Gastroesophageal sphincter (tissue), 4 donors: ENCODE results near the gene PTPRS. TPM values are rescaled to one million over a fixed set of nuclear protein-coding genes. Genes with fewer than 3 reads are reported as not detected.

ENCODE experiments used
- ATAC-seq: fragments of 150-250 bp; one replicate; pipeline ENCODE4 v1.9.1; 2016; ENCODE audit warnings: mild to moderate bottlenecking, moderate library complexity
- H3K27ac ChIP-seq, 4 donors: fragments of 200-600 bp; sonication (generic) in 3 of 4; 1 replicate in 3 of 4; 2 replicates in 1 of 4; pipeline ENCODE4 v1.5.1; 2016 to 2019
- H3K27me3 ChIP-seq: fragments of 200-600 bp; sonication (generic); one replicate; pipeline ENCODE4 v1.5.1; 2019
- H3K36me3 ChIP-seq, 2 donors: fragments of 200-600 bp; sonication (generic); one replicate each; pipeline ENCODE4 v1.5.1; 2019; ENCODE audit warnings: control low read depth in 1 of 2
- H3K4me1 ChIP-seq, 3 donors: fragments of 200-600 bp; sonication (generic); 1 replicate in 2 of 3; 2 replicates in 1 of 3; pipeline ENCODE4 v1.5.1; 2016 to 2019; ENCODE audit warnings: control low read depth in 2 of 3
- H3K4me3 ChIP-seq, 2 donors: fragments of 200-600 bp; sonication (generic); one replicate each; pipeline ENCODE4 v1.5.1; 2019; ENCODE audit warnings: mild to moderate bottlenecking in 1 of 2, moderate library complexity in 1 of 2
- H3K9me3 ChIP-seq, 3 donors: fragments of 200-600 bp; sonication (generic); one replicate each; pipeline ENCODE4 v1.5.1; 2017 to 2019; ENCODE audit warnings: control low read depth in 2 of 3
- CTCF ChIP-seq, 4 experiments: fragments of 200-600 bp in 2 of 4; fragments of 450-650 bp in 2 of 4; sonication (generic) in 1 of 4; IDR thresholded peaks; one replicate each; pipeline ENCODE4 v1.5.1; 2017 to 2019; ENCODE audit warnings: antibody characterized with exemption in 4 of 4, mild to moderate bottlenecking in 2 of 4, moderate library complexity in 2 of 4
- EP300 ChIP-seq: sonication (generic); formaldehyde crosslinking; IDR thresholded peaks from one replicate; pipeline ENCODE4 v1.6.1; 2017; ENCODE audit warnings: antibody characterized with exemption, mild to moderate bottlenecking
- POLR2A ChIP-seq, 2 donors: fragments of 450-650 bp; IDR thresholded peaks; one replicate each; pipeline ENCODE4 v1.6.1; 2017; ENCODE audit warnings: antibody characterized with exemption in 2 of 2, mild to moderate bottlenecking in 2 of 2, moderate library complexity in 1 of 2
- POLR2AphosphoS5 ChIP-seq: sonication (generic); formaldehyde crosslinking; IDR thresholded peaks from one replicate; pipeline ENCODE4 v1.6.1; 2017; ENCODE audit warnings: antibody characterized with exemption
- WGBS, 2 donors: methylation state at CpG; one replicate each; pipeline ENCODE4 v1.1.5; 2018; ENCODE audit warnings: low coverage in 1 of 2; 5-methylcytosine and 5-hydroxymethylcytosine counted together
- total RNA-seq, 4 donors: library from RNA; depleted of rRNA; stranded (reverse); fragments of >200 nt; gene quantifications; one replicate each; pipeline ENCODE4 v1.1.0, GENCODE V29; 2016

PTPRS gene
- total RNA-seq, 4 donors from 2014 or later, result 142 to 244 (median 223) TPM

GRCh38 chr19:5335593-5335992 lies 5.0 kb downstream of the PTPRS start:
- WGBS, 2 donors, result 66 to 80% methylated on average over 9 to 15 of the region's 15 CpGs

GRCh38 chr19:5334824-5335500 lies 5.7 kb downstream of the PTPRS start:
- H3K9me3 ChIP-seq, result no peaks in the 10 kb centered on the region
- peaks cover 4 to 18% (median 13%) of the 10 kb centered on the region in 3 donors for H3K4me1 ChIP-seq
- no peak for ATAC-seq
- H3K27ac ChIP-seq, result no peak overlapping the region
- H3K36me3 ChIP-seq, result no peaks in the 10 kb centered on the region
- no peak for TF ChIP-seq EP300
- no peak for TF ChIP-seq POLR2A (IDR thresholded peaks at IDR 0.05)
- no peak for TF ChIP-seq CTCF (IDR thresholded peaks at IDR 0.05)
- no peak for TF ChIP-seq POLR2AphosphoS5
- no peak overlapping the region for H3K4me3 ChIP-seq
- WGBS, 2 donors, result 84 to 92% methylated on average over 14 of the region's 32 CpGs
- H3K27me3 ChIP-seq, result peaks cover 59% of the 10 kb centered on the region

More at GRCh38 chr19:5335593-5335992, 5.0 kb downstream of the PTPRS start:
- Histone ChIP-seq H3K4me1 (peaks cover 4 to 24% (median 13%) of the 10 kb centered on the region in 3 donors), H3K4me3 (no peak overlapping the region), H3K9me3 (no peaks in the 10 kb centered on the region), H3K27me3 (peaks cover 65% of the 10 kb centered on the region), H3K27ac (no peak overlapping the region), H3K36me3 (no peaks in the 10 kb centered on the region)
- no peak for TF ChIP-seq POLR2AphosphoS5
- no peak for TF ChIP-seq CTCF (IDR thresholded peaks at IDR 0.05)
- no peak for TF ChIP-seq EP300
- TF ChIP-seq POLR2A (IDR thresholded peaks at IDR 0.05), result no peak
- no peak for ATAC-seq

GRCh38 chr19:5334366-5334739 lies 6.3 kb downstream of the PTPRS start:
- no peak for TF ChIP-seq POLR2A (IDR thresholded peaks at IDR 0.05)
- TF ChIP-seq POLR2AphosphoS5, result no peak
- TF ChIP-seq CTCF (IDR thresholded peaks at IDR 0.05), result no peak
- no peak for TF ChIP-seq EP300
- Histone ChIP-seq H3K27ac (no peak overlapping the region), H3K4me3 (no peak overlapping the region), H3K9me3 (no peaks in the 10 kb centered on the region), H3K36me3 (no peaks in the 10 kb centered on the region), H3K27me3 (peaks cover 53% of the 10 kb centered on the region), H3K4me1 (peaks cover 0 to 12% (median 7%) of the 10 kb centered on the region in 3 donors)
- no peak for ATAC-seq
- WGBS, 2 donors, result 79 to 100% methylated on average over 3 to 4 of the region's 10 CpGs

GRCh38 chr19:5333581-5334365 lies 6.8 kb downstream of the PTPRS start:
- no peak overlapping the region for H3K4me3 ChIP-seq
- H3K27ac ChIP-seq, result no peak overlapping the region
- H3K36me3 ChIP-seq, result no peaks in the 10 kb centered on the region
- peaks cover 48% of the 10 kb centered on the region for H3K27me3 ChIP-seq
- H3K9me3 ChIP-seq, result no peaks in the 10 kb centered on the region
- 93 to 100% methylated on average over 1 to 5 of the region's 17 CpGs for WGBS, 2 donors
- peaks cover 0 to 6% (median 2%) of the 10 kb centered on the region in 3 donors for H3K4me1 ChIP-seq
- no peak for ATAC-seq
- no peak for TF ChIP-seq POLR2AphosphoS5
- no peak for TF ChIP-seq POLR2A (IDR thresholded peaks at IDR 0.05)
- no peak for TF ChIP-seq EP300
- no peak for TF ChIP-seq CTCF (IDR thresholded peaks at IDR 0.05)
